GM21367 (cell line): ENCODE results near the gene DOCK8.

Experiments used
- ATAC-seq: cut with Tn5 transposase; IDR thresholded peaks from one replicate; pipeline ENCODE4 v1.9.1; 2021; ENCODE audit not compliant: unreplicated experiment

Gene DOCK8

GRCh38 chr9:304519-305185 is 90.0 kb downstream of the DOCK8 start:
- ATAC-seq, result no peak

DNA sequence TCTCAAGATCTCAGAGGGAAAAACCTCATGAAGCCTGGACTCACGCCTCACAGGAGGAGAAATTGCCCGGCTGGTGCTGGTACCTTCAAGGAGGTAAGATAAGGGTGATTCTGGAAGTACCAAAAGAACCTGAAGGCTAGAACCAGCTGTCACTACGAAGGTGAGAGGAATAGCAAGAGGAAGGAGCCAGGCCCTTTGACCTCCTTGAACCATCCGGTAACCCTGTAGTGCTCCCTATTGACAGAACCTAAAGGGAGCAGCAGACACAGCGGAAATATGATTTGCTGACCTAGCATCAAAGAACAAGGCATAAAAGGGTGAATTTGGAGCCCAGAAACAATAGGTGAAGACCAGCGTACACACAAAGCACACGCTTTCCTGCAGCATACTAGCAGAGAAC is 92.2 kb downstream of the DOCK8 start:
- ATAC-seq, result no peak

DNA sequence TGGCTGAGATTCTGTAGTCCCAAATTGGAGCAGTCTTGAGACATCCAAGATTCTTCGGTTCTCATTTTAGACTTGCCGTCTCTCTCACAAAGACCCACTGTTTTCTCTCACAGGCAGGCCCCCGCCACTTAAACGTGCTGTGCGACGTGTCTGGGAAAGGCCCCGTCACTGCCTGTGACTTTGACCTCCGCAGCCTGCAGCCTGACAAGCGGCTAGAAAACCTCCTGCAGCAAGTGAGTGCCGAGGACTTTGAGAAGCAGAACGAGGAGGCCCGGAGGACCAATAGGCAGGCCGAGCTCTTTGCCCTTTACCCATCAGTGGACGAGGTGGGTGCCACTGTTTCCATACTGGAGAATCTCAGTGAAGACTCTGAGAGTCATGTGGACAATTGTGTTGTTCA is 97.2 kb downstream of the DOCK8 start:
- no peak for ATAC-seq

DNA sequence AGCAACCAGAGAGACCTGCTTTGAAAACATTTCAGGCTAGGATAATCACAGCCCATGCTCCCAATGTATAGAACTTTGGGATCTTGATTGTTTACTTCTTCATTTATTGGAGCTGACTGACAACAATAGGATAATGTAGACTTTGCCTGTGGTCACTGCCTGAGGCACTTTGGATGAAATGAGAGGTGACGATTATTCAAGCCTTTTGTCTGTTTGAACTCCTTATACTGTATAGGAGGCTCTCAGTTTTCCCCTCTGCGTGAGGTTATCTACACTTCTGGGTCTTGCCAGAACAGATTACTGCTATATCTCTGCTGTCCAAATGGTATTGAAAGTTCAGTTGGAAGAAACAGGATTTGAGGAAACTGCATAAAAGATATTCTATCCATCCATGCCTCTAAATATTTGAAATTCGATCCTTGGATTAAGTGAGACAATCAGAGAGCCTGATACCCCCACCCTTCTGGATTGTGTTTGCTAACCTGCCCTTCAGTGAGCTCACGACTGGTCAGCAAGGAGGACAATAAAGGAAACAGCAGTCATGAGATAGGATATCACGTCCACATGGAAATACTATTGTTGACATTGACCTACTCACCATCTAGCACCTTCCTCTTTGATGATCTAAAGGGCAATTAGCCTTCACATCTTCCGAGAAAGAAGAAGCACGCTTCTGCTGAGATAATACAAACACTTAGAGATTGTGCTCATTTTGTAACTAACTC is 98.1 kb downstream of the DOCK8 start:
- no peak for ATAC-seq

DNA sequence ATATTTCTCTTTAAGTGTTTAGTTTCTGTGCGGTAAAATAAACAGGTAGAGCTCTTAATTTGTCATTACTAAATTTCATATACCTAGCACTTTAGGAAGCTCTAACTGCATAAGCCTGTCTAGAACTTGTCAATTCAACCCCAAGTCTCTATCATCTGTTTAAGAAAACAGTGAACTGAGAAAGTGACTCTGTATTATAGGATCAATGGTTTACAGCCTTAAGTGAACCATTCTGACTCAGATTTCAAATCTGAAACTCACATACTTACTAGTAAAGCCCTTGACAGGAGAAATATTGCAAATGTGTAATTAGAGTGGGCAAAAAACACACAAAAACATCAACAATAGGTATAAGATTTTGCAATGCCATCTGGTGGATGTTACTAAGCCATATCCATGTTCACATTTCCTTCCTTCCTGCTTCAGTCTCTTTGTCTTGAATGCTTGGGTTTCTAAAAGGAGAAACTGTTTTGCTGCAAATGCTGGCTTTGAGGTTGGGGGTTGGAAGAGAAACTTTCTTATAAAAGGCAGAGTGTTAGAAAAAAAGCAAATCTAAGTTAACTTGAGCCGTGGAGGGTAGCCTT is 101.8 kb downstream of the DOCK8 start:
- ATAC-seq, result no peak

DNA sequence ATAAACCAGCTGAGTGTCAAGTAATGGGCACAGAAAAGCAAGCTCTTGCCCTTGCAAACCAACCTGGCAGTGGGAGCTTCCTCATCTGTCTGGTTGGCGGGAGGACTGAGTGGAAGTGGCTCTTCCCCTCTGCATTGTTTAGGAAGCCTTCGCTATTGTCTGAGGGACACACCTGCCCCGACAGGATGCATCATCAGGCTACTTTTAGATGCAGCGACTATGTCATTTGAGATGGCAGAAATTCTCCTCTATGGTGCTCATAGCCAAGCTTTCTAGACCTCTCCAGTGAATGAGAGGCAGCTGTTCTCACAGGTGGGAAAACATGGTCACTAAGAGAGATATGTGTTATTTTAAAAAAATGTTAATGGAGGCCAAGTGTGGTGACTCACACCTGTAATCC is 104.0 kb downstream of the DOCK8 start:
- ATAC-seq, result no peak

- no peak for ATAC-seq
Observed at GRCh38 chr9:324971-325370, 110.3 kb downstream of the DOCK8 start.

- no peak for ATAC-seq
Observed at GRCh38 chr9:326667-327066, 112.0 kb downstream of the DOCK8 start.

DNA sequence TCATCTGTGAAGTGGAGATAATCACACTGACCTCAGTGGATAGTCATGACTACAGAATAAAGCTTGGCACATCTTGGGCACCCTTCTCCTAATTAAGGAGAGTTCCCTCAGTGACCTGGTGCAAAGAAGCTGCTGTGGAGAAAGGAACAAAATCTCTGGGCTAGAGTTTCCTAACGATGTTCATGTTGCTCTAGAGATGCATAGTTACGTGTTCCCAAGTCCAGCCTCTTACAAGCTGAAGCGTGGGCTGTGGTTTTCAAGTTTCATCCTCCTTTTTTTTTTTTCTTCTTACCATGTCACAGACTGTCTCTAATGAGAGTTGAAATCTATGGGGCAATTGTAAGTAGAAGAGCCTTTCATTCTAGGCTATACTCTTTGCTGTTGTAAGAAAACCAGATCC is 113.8 kb downstream of the DOCK8 start:
- ATAC-seq, result no peak

DNA sequence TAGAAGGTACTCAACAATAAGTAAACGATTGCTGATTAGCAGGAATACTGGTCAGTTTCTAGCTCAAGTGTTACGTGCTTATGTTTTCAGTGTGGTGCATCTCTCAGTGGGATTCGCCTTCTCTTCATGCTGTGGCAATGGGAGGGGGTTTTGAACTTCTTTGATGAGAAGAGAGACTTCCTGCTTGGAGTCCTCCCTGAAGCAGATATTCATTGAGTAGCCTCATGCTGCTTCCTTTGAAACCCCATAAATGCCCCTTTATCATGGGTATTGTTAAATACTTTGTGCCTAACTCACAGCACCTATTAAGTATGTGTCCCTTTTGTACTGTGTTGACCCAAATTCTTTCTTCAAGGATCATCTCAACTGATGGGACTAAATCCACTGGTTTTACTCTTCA is 116.5 kb downstream of the DOCK8 start:
- ATAC-seq, result no peak

GRCh38 chr9:335373-335772 is 120.7 kb downstream of the DOCK8 start:
- no peak for ATAC-seq

DNA sequence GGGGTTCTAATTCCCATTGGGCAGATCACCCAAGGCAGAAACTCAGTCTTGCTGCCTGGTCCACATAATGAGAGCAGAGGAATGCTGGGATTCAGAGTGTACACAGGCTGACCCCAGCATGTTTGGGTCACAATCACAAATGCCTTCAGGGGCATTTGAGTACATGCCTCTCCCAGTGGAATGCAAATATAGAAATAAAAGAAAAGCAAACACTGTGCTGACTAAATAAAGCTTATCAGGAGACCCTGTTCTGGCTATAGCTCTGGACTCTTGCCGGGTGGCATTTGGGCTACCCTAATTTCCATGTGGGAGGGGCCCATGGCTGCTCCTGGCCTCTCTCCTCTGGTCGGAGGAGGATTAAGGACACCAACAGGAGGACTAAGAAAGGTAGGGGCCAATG is 121.4 kb downstream of the DOCK8 start:
- ATAC-seq, result no peak

DNA sequence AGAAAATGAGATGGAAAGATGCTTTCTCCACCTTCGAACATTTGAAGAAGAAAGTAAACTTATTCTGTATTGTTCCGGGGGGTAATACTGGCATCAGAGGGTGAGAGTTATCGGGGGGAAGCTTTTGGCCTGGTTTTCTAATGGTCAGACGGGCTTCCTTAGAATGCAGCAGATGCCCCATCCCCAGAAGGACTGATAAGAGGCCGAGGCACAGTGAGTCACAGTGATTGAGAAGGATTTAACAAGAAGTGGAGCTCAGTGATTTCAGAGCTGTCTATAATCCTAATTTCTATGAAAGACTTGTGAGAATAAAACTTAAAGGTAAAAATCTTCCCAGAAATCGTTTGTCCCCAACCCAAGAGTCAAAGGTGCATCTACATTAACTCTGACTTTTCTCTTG is 123.9 kb downstream of the DOCK8 start:
- ATAC-seq, result no peak

DNA sequence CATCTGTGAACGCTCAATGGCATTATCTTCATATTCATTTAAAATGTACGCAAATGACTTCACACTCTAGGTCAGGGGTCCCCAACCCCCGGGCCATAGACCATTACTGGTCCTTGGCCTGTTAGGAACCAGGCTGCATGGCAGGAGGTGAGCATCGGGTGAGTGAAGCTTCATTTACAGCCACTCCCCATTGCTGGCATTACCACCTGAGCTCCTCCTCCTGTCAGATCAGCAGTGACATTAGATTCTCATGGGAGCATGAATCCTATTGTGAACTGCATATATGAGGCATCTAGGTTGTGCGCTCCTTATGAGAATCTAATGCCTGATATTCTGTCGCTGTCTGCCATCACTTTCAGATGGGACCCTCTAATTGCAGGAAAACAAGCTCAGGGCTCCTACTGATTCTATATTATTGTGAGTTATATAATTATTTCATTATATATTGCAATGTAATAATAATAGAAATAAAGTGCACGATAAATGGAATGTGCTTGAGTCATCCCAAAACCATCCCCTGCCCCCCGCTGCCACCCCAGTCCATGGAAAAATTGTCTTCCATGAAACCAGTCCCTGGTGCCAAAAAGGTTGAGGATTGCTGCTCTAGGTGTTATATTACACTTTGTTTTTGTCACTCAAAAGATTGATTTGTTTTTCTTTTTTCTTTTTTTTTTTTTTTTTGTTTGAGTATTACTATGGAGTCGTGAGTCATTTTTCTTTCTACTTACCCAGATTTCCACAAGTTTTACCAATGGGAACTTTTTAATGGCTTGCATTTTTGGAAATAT is 127.2 kb downstream of the DOCK8 start:
- ATAC-seq, result no peak

DNA sequence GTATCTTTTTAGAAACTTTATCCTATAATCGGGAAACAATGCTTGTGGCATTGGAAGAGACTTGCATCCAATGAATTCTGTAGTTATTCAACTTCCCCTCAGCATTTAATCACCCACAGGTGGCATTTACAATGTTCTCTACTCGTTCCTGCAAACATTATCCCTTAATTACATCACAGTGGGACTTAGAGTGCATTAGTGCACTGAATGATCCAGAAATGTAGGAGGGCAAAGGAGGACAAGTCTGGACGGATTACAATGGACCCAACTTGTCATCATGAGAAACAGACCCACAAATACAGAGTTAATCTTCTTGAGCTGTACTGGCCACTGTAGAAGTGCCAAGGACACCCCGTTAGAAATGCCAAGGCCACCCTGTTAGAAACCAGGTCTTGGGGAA is 129.1 kb downstream of the DOCK8 start:
- no peak for ATAC-seq

DNA sequence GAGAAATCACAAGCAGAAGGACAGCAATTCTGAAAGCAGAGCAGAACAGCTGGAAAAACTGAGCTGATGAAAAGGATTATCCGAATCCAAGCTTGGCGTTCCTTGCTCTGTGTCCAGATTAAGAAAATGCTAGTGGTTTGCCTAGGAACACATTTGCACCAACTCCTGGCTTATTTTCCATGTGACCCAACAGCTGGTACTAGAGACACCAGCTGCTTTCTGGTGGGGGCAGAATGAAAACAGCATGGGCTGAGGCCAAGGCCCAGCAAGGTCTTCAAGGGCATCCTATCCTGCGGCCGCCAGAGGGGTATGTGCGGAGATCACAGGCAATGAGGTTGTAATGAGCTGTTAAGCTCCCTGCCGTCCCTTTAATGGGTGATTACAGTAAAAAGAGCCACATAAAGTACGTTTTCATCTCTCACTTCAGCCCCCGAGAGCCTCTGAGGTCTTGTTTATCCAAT is 131.5 kb downstream of the DOCK8 start:
- ATAC-seq, result no peak

- ATAC-seq, result no peak
Observed at GRCh38 chr9:347667-348292, 133.1 kb downstream of the DOCK8 start.

DNA sequence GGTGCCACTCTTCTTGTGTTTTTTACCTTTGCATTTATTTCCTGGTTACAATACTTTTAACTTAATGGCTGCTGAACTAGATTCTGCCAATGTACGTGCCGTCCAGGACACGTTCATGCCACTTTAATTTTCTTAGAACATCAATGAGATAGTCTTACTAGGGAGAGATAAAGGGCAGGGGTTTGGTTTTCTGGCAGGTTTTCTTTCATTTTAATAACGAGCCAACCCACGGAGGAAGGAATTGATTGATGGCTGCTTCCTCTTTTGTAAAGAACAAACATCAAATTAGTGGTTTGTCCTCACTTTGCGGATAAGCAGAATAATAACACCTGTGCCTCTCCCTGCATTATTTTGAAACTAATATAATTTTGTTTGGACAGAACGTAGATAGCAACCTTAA is 135.7 kb downstream of the DOCK8 start:
- no peak for ATAC-seq

- ATAC-seq, result no peak
Observed at GRCh38 chr9:351916-352315, 137.3 kb downstream of the DOCK8 start.

DNA sequence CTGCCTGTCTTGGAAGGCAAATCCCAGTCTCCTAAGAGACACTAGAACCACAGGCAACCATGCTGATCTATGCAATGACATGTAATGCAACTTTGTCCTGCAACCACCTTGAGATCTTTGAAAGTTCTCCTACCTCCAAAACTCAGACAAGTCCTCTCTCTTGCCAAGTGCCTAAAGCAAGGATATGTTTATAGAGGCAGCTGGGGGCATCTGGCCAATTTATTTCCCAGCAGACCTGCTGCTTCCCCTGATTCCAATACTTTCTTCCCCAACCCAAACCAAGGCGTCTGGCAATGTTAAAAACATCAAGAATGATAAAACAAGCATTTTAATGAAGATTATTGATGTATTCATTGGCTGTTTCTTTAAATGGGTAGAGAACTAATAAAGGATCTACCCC is 138.4 kb downstream of the DOCK8 start:
- ATAC-seq, result no peak

GRCh38 chr9:354453-354852 is 139.8 kb downstream of the DOCK8 start:
- no peak for ATAC-seq
